A673 (cell line): Measurements from ENCODE around the gene ARHGAP26.

Source experiments
- CTCF ChIP-seq: fragments of 300-800, 200-600 bp; sonication (generic); conservative IDR thresholded peaks from 2 replicates; pipeline ENCODE4 v1.5.1; 2017; ENCODE audit warnings: low read depth, mild to moderate bottlenecking, antibody characterized with exemption, low read length, moderate library complexity, mixed read lengths
- EZH2 ChIP-seq: fragments of 200-600 bp; sonication (generic); IDR thresholded peaks from 2 replicates; pipeline ENCODE4 v1.6.1; 2017; ENCODE audit warnings: borderline replicate concordance, low read depth, mild to moderate bottlenecking, mixed read lengths, antibody characterized with exemption, low read length; ENCODE audit not compliant: poor library complexity, severe bottlenecking

- TF ChIP-seq CTCF (no peak), EZH2 (no peak)
Observed at GRCh38 chr5:142803428-142804125, 33.4 kb downstream of the ARHGAP26 start.
